SK-N-SH treated with all-trans-retinoic acid at 6 μM for 48 hours (cell line): ENCODE measurements around the gene SUGCT.

Experiments
- ATAC-seq: fragments of 200-7000 bp; cut with Tn5 transposase; 3 replicates; pipeline ENCODE4 v1.9.1; 2020; ENCODE audit warnings: mild to moderate bottlenecking, moderate library complexity
- ARNTL ChIP-seq: fragments of 450-650 bp; formaldehyde crosslinking; IDR thresholded peaks from 2 replicates; pipeline ENCODE4 v1.5.0; 2020; ENCODE audit warnings: low read depth, mild to moderate bottlenecking, moderate library complexity, borderline replicate concordance
- CSDC2 ChIP-seq: fragments of 250-450 bp; sonication (Bioruptor Pico); IDR thresholded peaks from 2 replicates; pipeline ENCODE4 v1.5.0; 2020; ENCODE audit warnings: mild to moderate bottlenecking, moderate library complexity
- ESRRG ChIP-seq: fragments of 250-450 bp; sonication (Bioruptor Pico); IDR thresholded peaks from 2 replicates; pipeline ENCODE4 v1.6.1; 2021; ENCODE audit warnings: mild to moderate bottlenecking
- GLIS3 ChIP-seq: fragments of 250-450 bp; sonication (Bioruptor Pico); IDR thresholded peaks from 2 replicates; pipeline ENCODE4 v1.5.0; 2020; ENCODE audit warnings: mild to moderate bottlenecking, moderate library complexity
- ISL1 ChIP-seq: fragments of 250-450 bp; sonication (Bioruptor Pico); IDR thresholded peaks from 2 replicates; pipeline ENCODE4 v2.1.2; 2022; ENCODE audit warnings: mild to moderate bottlenecking, moderate library complexity
- OSR1 ChIP-seq: fragments of 250-450 bp; sonication (Bioruptor Pico); IDR thresholded peaks from 2 replicates; pipeline ENCODE4 v1.8.0; 2022; ENCODE audit warnings: moderate library complexity, mild to moderate bottlenecking, inconsistent platforms
- PPARA ChIP-seq: fragments of 250-450 bp; sonication (Bioruptor Pico); IDR thresholded peaks from 2 replicates; pipeline ENCODE4 v1.5.0; 2020; ENCODE audit warnings: mild to moderate bottlenecking, borderline replicate concordance
- RARB ChIP-seq: fragments of 250-450 bp; sonication (Bioruptor Pico); IDR thresholded peaks from 2 replicates; pipeline ENCODE4 v1.8.0; 2021; ENCODE audit warnings: mild to moderate bottlenecking, moderate library complexity
- SNAI2 ChIP-seq: fragments of 250-450 bp; sonication (Bioruptor Pico); IDR thresholded peaks from 2 replicates; pipeline ENCODE4 v1.5.0; 2020; ENCODE audit warnings: mild to moderate bottlenecking, moderate library complexity
- TCF4 ChIP-seq: fragments of 250-450 bp; sonication (Bioruptor Pico); IDR thresholded peaks from 2 replicates; pipeline ENCODE4 v1.8.0; 2021; ENCODE audit warnings: mild to moderate bottlenecking, moderate library complexity, borderline replicate concordance
- TOX ChIP-seq: fragments of 250-450 bp; sonication (Bioruptor Pico); IDR thresholded peaks from 2 replicates; pipeline ENCODE4 v1.8.0; 2021; ENCODE audit warnings: mild to moderate bottlenecking, moderate library complexity, borderline replicate concordance
- ZC3H10 ChIP-seq: fragments of 250-450 bp; sonication (Bioruptor Pico); IDR thresholded peaks from 2 replicates; pipeline ENCODE4 v1.5.1; 2021; ENCODE audit warnings: mild to moderate bottlenecking, moderate library complexity
- ZFP3 ChIP-seq: fragments of 250-450 bp; sonication (Bioruptor Pico); IDR thresholded peaks from 2 replicates; pipeline ENCODE4 v1.5.0; 2020; ENCODE audit warnings: mild to moderate bottlenecking, moderate library complexity
- ZFP30 ChIP-seq: fragments of 450-650 bp; formaldehyde crosslinking; IDR thresholded peaks from 2 replicates; pipeline ENCODE4 v1.5.0; 2022; ENCODE audit warnings: mild to moderate bottlenecking, moderate library complexity
- ZNF565 ChIP-seq: fragments of 450-650 bp; formaldehyde crosslinking; conservative IDR thresholded peaks from 2 replicates; pipeline ENCODE4 v1.5.0; 2020; ENCODE audit warnings: low read depth, mild to moderate bottlenecking, moderate library complexity
- ZNF70 ChIP-seq: fragments of 450-650 bp; formaldehyde crosslinking; IDR thresholded peaks from 2 replicates; pipeline ENCODE4 v1.5.0; 2020; ENCODE audit warnings: mild to moderate bottlenecking, moderate library complexity
- ZNF8 ChIP-seq: fragments of 450-650 bp; formaldehyde crosslinking; IDR thresholded peaks from 2 replicates; pipeline ENCODE4 v1.5.0; 2020; ENCODE audit warnings: mild to moderate bottlenecking, moderate library complexity
- TF ChIP-seq, protein P1 (sequence below): fragments of 250-450 bp; sonication (Bioruptor Pico); IDR thresholded peaks from 2 replicates; pipeline ENCODE4 v1.5.1; 2021; ENCODE audit warnings: mild to moderate bottlenecking, moderate library complexity
- TF ChIP-seq, protein P2 (sequence below): fragments of 250-450 bp; sonication (Bioruptor Pico); IDR thresholded peaks from 2 replicates; pipeline ENCODE4 v1.5.1; 2020; ENCODE audit warnings: low read depth, mild to moderate bottlenecking, moderate library complexity
- TF ChIP-seq, protein P3 (sequence below): fragments of 250-450 bp; sonication (Bioruptor Pico); IDR thresholded peaks from 2 replicates; pipeline ENCODE4 v1.8.0; 2021; ENCODE audit warnings: low read depth, mild to moderate bottlenecking, moderate library complexity, borderline replicate concordance
- TF ChIP-seq, protein P4 (sequence below): fragments of 250-450 bp; sonication (Bioruptor Pico); IDR thresholded peaks from 2 replicates; pipeline ENCODE4 v1.5.0; 2020; ENCODE audit warnings: mild to moderate bottlenecking, moderate library complexity
- TF ChIP-seq, protein P5 (sequence below): fragments of 250-450 bp; sonication (Bioruptor Pico); IDR thresholded peaks from 2 replicates; pipeline ENCODE4 v1.8.0; 2020; ENCODE audit warnings: mild to moderate bottlenecking, moderate library complexity, borderline replicate concordance

Gene SUGCT

DNA sequence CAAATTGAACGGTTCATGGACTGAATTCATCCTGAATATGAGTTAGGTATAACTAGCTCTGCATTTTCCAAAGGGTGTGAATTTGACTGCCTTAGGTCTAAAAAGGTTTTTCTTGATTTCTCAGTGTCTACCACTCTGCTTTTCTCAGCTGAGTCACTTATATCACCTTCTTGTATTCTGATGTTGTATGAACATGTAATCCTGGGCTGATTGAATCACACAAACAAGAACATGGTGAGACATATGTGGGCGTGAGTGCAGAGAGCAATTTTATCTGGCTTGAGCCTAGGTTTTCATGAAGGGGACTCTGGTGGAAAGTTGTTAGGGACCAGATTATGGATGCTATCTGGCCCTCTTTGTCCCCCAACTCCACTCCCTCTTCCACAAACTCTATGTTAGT, 239.8 kb downstream of the SUGCT start:
- no peak for ATAC-seq
- no peak for TF ChIP-seq ZFP30 (CRISPR knock-in tag)
- no peak for TF ChIP-seq RARB
- TF ChIP-seq ARNTL (CRISPR knock-in tag) = no peak
- no peak for TF ChIP-seq ISL1 (CRISPR knock-in tag)
- TF ChIP-seq, protein P1, sequence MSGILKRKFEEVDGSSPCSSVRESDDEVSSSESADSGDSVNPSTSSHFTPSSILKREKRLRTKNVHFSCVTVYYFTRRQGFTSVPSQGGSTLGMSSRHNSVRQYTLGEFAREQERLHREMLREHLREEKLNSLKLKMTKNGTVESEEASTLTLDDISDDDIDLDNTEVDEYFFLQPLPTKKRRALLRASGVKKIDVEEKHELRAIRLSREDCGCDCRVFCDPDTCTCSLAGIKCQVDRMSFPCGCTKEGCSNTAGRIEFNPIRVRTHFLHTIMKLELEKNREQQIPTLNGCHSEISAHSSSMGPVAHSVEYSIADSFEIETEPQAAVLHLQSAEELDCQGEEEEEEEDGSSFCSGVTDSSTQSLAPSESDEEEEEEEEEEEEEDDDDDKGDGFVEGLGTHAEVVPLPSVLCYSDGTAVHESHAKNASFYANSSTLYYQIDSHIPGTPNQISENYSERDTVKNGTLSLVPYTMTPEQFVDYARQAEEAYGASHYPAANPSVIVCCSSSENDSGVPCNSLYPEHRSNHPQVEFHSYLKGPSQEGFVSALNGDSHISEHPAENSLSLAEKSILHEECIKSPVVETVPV (CRISPR knock-in tag) = no peak
- no peak for TF ChIP-seq GLIS3 (CRISPR knock-in tag)
- no peak for TF ChIP-seq ZC3H10
- no peak for TF ChIP-seq TOX (CRISPR knock-in tag)
- TF ChIP-seq ESRRG = no peak

DNA sequence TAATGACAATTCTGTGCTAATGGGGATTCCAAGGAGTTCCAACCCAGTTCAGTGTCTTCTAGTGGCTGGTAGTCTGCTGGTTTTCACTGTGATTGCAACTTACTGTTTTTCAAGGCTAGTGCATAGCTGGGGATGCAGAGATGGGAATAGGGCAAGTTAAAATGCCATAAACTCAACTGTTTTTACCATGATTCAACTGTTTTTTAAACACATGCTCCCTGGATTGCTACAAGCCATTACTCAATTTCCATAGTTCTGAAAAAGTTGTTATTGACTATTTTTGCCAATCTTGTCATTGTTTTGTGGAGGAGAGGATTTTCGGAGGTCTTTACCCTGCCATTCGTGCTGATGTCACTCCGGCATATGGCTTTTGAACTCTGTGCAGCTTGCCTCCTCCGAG, 245.3 kb downstream of the SUGCT start:
- TF ChIP-seq TCF4 (CRISPR knock-in tag) (no peak), PPARA (CRISPR knock-in tag) (no peak), ESRRG (no peak), ISL1 (CRISPR knock-in tag) (no peak), ZFP30 (CRISPR knock-in tag) (no peak), CSDC2 (CRISPR knock-in tag) (no peak), ZNF70 (no peak), ZNF8 (CRISPR knock-in tag) (no peak), TOX (CRISPR knock-in tag) (no peak), SNAI2 (no peak), ZC3H10 (no peak), ARNTL (CRISPR knock-in tag) (no peak), OSR1 (CRISPR knock-in tag) (no peak), ZNF565 (CRISPR knock-in tag) (no peak)
- TF ChIP-seq, protein P2, sequence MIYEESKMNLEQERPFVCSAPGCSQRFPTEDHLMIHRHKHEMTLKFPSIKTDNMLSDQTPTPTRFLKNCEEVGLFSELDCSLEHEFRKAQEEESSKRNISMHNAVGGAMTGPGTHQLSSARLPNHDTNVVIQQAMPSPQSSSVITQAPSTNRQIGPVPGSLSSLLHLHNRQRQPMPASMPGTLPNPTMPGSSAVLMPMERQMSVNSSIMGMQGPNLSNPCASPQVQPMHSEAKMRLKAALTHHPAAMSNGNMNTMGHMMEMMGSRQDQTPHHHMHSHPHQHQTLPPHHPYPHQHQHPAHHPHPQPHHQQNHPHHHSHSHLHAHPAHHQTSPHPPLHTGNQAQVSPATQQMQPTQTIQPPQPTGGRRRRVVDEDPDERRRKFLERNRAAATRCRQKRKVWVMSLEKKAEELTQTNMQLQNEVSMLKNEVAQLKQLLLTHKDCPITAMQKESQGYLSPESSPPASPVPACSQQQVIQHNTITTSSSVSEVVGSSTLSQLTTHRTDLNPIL (CRISPR knock-in tag) = no peak
- TF ChIP-seq, protein P3, sequence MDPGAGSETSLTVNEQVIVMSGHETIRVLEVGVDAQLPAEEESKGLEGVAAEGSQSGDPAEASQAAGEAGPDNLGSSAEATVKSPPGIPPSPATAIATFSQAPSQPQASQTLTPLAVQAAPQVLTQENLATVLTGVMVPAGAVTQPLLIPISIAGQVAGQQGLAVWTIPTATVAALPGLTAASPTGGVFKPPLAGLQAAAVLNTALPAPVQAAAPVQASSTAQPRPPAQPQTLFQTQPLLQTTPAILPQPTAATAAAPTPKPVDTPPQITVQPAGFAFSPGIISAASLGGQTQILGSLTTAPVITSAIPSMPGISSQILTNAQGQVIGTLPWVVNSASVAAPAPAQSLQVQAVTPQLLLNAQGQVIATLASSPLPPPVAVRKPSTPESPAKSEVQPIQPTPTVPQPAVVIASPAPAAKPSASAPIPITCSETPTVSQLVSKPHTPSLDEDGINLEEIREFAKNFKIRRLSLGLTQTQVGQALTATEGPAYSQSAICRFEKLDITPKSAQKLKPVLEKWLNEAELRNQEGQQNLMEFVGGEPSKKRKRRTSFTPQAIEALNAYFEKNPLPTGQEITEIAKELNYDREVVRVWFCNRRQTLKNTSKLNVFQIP = no peak
- TF ChIP-seq, protein P4, sequence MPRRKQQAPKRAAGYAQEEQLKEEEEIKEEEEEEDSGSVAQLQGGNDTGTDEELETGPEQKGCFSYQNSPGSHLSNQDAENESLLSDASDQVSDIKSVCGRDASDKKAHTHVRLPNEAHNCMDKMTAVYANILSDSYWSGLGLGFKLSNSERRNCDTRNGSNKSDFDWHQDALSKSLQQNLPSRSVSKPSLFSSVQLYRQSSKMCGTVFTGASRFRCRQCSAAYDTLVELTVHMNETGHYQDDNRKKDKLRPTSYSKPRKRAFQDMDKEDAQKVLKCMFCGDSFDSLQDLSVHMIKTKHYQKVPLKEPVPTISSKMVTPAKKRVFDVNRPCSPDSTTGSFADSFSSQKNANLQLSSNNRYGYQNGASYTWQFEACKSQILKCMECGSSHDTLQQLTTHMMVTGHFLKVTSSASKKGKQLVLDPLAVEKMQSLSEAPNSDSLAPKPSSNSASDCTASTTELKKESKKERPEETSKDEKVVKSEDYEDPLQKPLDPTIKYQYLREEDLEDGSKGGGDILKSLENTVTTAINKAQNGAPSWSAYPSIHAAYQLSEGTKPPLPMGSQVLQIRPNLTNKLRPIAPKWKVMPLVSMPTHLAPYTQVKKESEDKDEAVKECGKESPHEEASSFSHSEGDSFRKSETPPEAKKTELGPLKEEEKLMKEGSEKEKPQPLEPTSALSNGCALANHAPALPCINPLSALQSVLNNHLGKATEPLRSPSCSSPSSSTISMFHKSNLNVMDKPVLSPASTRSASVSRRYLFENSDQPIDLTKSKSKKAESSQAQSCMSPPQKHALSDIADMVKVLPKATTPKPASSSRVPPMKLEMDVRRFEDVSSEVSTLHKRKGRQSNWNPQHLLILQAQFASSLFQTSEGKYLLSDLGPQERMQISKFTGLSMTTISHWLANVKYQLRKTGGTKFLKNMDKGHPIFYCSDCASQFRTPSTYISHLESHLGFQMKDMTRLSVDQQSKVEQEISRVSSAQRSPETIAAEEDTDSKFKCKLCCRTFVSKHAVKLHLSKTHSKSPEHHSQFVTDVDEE (CRISPR knock-in tag) = no peak
- TF ChIP-seq, protein P5, sequence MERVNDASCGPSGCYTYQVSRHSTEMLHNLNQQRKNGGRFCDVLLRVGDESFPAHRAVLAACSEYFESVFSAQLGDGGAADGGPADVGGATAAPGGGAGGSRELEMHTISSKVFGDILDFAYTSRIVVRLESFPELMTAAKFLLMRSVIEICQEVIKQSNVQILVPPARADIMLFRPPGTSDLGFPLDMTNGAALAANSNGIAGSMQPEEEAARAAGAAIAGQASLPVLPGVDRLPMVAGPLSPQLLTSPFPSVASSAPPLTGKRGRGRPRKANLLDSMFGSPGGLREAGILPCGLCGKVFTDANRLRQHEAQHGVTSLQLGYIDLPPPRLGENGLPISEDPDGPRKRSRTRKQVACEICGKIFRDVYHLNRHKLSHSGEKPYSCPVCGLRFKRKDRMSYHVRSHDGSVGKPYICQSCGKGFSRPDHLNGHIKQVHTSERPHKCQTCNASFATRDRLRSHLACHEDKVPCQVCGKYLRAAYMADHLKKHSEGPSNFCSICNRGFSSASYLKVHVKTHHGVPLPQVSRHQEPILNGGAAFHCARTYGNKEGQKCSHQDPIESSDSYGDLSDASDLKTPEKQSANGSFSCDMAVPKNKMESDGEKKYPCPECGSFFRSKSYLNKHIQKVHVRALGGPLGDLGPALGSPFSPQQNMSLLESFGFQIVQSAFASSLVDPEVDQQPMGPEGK = no peak
- TF ChIP-seq, protein P1 (CRISPR knock-in tag) = no peak
- ATAC-seq = no peak

DNA sequence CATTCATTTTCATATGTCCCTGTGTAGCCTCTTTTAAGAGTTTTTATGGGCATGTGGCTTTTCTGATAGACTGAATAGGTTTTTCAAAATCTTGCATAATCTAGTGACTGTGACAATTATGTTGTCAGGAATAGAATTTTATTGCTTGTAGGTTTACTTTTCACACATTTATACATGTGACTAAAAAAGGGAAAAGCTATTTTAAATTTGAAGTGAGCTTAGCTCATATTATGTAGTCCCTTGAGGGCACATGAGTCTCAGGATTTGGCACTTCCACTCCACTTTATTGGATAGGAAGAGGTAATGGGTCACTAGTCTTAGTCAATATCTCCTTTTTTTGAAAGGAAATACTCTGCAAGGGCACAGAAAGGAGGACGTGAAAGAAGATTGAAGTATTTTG, 247.3 kb downstream of the SUGCT start:
- ATAC-seq = no peak
- TF ChIP-seq ZNF8 (CRISPR knock-in tag) (no peak), ESRRG (no peak), OSR1 (CRISPR knock-in tag) (no peak), ZFP3 (CRISPR knock-in tag) (no peak), TCF4 (CRISPR knock-in tag) (no peak), ZNF565 (CRISPR knock-in tag) (no peak), GLIS3 (CRISPR knock-in tag) (no peak)
- TF ChIP-seq, protein P2 (CRISPR knock-in tag) = no peak
- TF ChIP-seq, protein P5 = no peak
- TF ChIP-seq, protein P3 = no peak
